Measurements from ENCODE around the gene RPL18. TPM values are rescaled to one million over a fixed set of nuclear protein-coding genes. Genes with fewer than 3 reads are reported as not detected.

Gene RPL18
- total and polyA plus RNA-seq, 9 of the 15 experiments (the other 6 are each of a cell fraction or from before 2014, with no cell fraction given), result 312 to 2,635 (median 1,653) TPM

- TF ChIP-seq MAZ (CRISPR knock-in tag; conservative IDR thresholded peaks at IDR 0.05 in 1 of 2, IDR thresholded peaks at IDR 0.05 in 1 of 2), result 0 out of 4 replicates have a peak, but pooled peaks of 1 of the 2 experiments have one; percentile 50
- TF ChIP-seq SIN3A (IDR thresholded peaks at IDR 0.05; ENCODE audit: borderline replicate concordance in 2 of 2, control insufficient read depth in 1 of 2, low read depth in 2 of 2, low read length in 2 of 2), result peak in 1 of 2 experiments; percentile 38; a peak in 1 of 4 replicates
- TF ChIP-seq NFIC (IDR thresholded peaks at IDR 0.05), result peak; percentile 63
- TF ChIP-seq CUX1 (CRISPR knock-in tag; IDR thresholded peaks at IDR 0.05), result peak; percentile 76; the same call in 1 of the 2 replicates
- TF ChIP-seq PTRF (tag; IDR thresholded peaks at IDR 0.05), result peak; percentile 58; the same call in 1 of the 2 replicates
- TF ChIP-seq GTF2E2 (tag; IDR thresholded peaks at IDR 0.05), result no peak
- peak; percentile 73 for TF ChIP-seq CXXC5 (CRISPR knock-in tag; IDR thresholded peaks at IDR 0.05)
- peak; percentile 61 to 80 for TF ChIP-seq MNT (conservative IDR thresholded peaks at IDR 0.05)
- TF ChIP-seq ESRRB (CRISPR knock-in tag; IDR thresholded peaks at IDR 0.05; ENCODE audit: borderline replicate concordance), result no peak
- TF ChIP-seq NONO (IDR thresholded peaks at IDR 0.05; ENCODE audit: low read depth in 2 of 2, low read length in 1 of 2), result peak in 1 of 2 experiments; percentile 16; a peak in 1 of 4 replicates
- peak; percentile 68; the same call in 1 of the 2 replicates for TF ChIP-seq ZBTB2 (IDR thresholded peaks at IDR 0.05)
- TF ChIP-seq ATF7 (IDR thresholded peaks at IDR 0.05), result 0 out of 2 replicates have a peak, but pooled peaks have one; percentile 5
- TF ChIP-seq RCOR1 (IDR thresholded peaks at IDR 0.05; ENCODE audit: borderline replicate concordance in 1 of 2, low read depth in 2 of 2, low read length in 2 of 2), result peak; percentile 44 to 59; a peak in 2 of 4 replicates
- TF ChIP-seq SMARCA5 (IDR thresholded peaks at IDR 0.05), result peak; percentile 85
- TF ChIP-seq NCOA4 (IDR thresholded peaks at IDR 0.05; ENCODE audit: partially characterized antibody), result no peak
- TF ChIP-seq PREB (CRISPR knock-in tag; IDR thresholded peaks at IDR 0.05), result 0 out of 2 replicates have a peak, but pooled peaks have one; percentile 41
Measured at GRCh38 chr19:48633148-48634035, 14.4 kb upstream of the RPL18 start (continued).

Measured in K562 (cell line).